ENCODE results near the gene PGF.

The PGF gene

GRCh38 chr14:74910556-74910955 lies 44.8 kb downstream of the PGF start:
- Histone ChIP-seq H3K27me3 (ENCODE audit: insufficient read depth, poor library complexity, severe bottlenecking) (no peaks in the 10 kb centered on the region), H3K27ac (replicated peaks) (no peak overlapping the region), H3K4me3 (replicated peaks; ENCODE audit: insufficient read depth, low read length) (no peak overlapping the region)
- no peak for DNase-seq (ENCODE audit: low read depth in 1 of 2, low spot score in 1 of 2)
- no peak for TF ChIP-seq POLR2AphosphoS5 (IDR thresholded peaks at IDR 0.05; ENCODE audit: low read depth)

GRCh38 chr14:74909911-74910310 lies 45.5 kb downstream of the PGF start:
- H3K27ac ChIP-seq (replicated peaks) = no peak overlapping the region
- H3K27me3 ChIP-seq (ENCODE audit: insufficient read depth, poor library complexity, severe bottlenecking) = no peaks in the 10 kb centered on the region
- DNase-seq (ENCODE audit: low read depth in 1 of 2, low spot score in 1 of 2) = no peak
- H3K4me3 ChIP-seq (replicated peaks; ENCODE audit: insufficient read depth, low read length) = no peak overlapping the region
- TF ChIP-seq CTCF (IDR thresholded peaks at IDR 0.05; ENCODE audit: insufficient read depth, low read length) (no peak), SPI1 (IDR thresholded peaks at IDR 0.05; ENCODE audit: borderline replicate concordance, low read depth) (no peak), GABPA (IDR thresholded peaks at IDR 0.05; ENCODE audit: low read depth) (no peak), REST (IDR thresholded peaks at IDR 0.05; ENCODE audit: insufficient replicate concordance, low read depth) (no peak), POLR2AphosphoS5 (IDR thresholded peaks at IDR 0.05; ENCODE audit: low read depth) (no peak)

GRCh38 chr14:74909501-74909900 lies 45.9 kb downstream of the PGF start:
- TF ChIP-seq GABPA (IDR thresholded peaks at IDR 0.05; ENCODE audit: low read depth) (no peak), REST (IDR thresholded peaks at IDR 0.05; ENCODE audit: insufficient replicate concordance, low read depth) (no peak), SPI1 (IDR thresholded peaks at IDR 0.05; ENCODE audit: borderline replicate concordance, low read depth) (no peak), CTCF (IDR thresholded peaks at IDR 0.05; ENCODE audit: insufficient read depth, low read length) (no peak), POLR2AphosphoS5 (IDR thresholded peaks at IDR 0.05; ENCODE audit: low read depth) (no peak)
- no peak overlapping the region for H3K4me3 ChIP-seq (replicated peaks; ENCODE audit: insufficient read depth, low read length)

GRCh38 chr14:74908861-74909341 lies 46.5 kb downstream of the PGF start:
- no peak for TF ChIP-seq POLR2AphosphoS5 (IDR thresholded peaks at IDR 0.05; ENCODE audit: low read depth)
- TF ChIP-seq REST (IDR thresholded peaks at IDR 0.05; ENCODE audit: insufficient replicate concordance, low read depth) = no peak
- TF ChIP-seq CTCF (IDR thresholded peaks at IDR 0.05; ENCODE audit: insufficient read depth, low read length) = no peak
- TF ChIP-seq GABPA (IDR thresholded peaks at IDR 0.05; ENCODE audit: low read depth) = no peak
- TF ChIP-seq SPI1 (IDR thresholded peaks at IDR 0.05; ENCODE audit: borderline replicate concordance, low read depth) = no peak
- DNase-seq (ENCODE audit: low read depth in 1 of 2, low spot score in 1 of 2) = no peak
- no peak overlapping the region for H3K4me3 ChIP-seq (replicated peaks; ENCODE audit: insufficient read depth, low read length)
- no peak overlapping the region for H3K27ac ChIP-seq (replicated peaks)
- no peaks in the 10 kb centered on the region for H3K27me3 ChIP-seq (ENCODE audit: insufficient read depth, poor library complexity, severe bottlenecking)

More at GRCh38 chr14:74909501-74909900, 45.9 kb downstream of the PGF start:
- DNase-seq (ENCODE audit: low read depth in 1 of 2, low spot score in 1 of 2) = no peak
- Histone ChIP-seq H3K27me3 (ENCODE audit: insufficient read depth, poor library complexity, severe bottlenecking) (no peaks in the 10 kb centered on the region), H3K27ac (replicated peaks) (no peak overlapping the region)

All from HL-60 (cell line).